C4-2B (cell line): ENCODE measurements around the gene TMPRSS9.

Experiments
- H3K27ac ChIP-seq: fragments of 450-650 bp; 2 replicates; pipeline ENCODE4 v1.5.1; 2017
- ZFX ChIP-seq: fragments of 450-650 bp; IDR thresholded peaks from 2 replicates; pipeline ENCODE4 v1.6.1; 2017
- TF ChIP-seq, protein P1 (sequence below): fragments of 450-650 bp; conservative IDR thresholded peaks from 2 replicates; pipeline ENCODE4 v1.5.1; 2017; ENCODE audit warnings: mild to moderate bottlenecking

TMPRSS9 gene

DNA sequence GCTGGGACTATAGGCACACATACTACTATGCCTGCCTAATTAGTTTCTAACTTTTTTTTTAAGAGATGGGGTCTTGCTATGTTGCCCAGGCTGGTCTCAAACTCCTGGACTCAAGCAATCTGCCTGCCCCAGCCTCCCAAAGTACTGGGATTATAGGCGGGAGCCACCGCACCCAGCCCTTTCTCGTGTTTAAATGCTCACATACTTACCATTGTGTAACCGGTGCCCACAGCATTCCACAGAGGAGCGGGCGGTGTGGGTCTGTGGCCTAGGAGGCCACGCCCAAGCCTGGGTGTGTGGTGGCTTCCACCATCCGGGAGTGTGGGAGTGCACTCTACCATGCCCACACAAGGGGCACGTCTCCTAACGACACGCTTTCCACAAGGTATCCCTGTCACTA lies 89.0 kb downstream of the TMPRSS9 start:
- H3K27ac ChIP-seq: no peak overlapping the region
- TF ChIP-seq, protein P1, sequence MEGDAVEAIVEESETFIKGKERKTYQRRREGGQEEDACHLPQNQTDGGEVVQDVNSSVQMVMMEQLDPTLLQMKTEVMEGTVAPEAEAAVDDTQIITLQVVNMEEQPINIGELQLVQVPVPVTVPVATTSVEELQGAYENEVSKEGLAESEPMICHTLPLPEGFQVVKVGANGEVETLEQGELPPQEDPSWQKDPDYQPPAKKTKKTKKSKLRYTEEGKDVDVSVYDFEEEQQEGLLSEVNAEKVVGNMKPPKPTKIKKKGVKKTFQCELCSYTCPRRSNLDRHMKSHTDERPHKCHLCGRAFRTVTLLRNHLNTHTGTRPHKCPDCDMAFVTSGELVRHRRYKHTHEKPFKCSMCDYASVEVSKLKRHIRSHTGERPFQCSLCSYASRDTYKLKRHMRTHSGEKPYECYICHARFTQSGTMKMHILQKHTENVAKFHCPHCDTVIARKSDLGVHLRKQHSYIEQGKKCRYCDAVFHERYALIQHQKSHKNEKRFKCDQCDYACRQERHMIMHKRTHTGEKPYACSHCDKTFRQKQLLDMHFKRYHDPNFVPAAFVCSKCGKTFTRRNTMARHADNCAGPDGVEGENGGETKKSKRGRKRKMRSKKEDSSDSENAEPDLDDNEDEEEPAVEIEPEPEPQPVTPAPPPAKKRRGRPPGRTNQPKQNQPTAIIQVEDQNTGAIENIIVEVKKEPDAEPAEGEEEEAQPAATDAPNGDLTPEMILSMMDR: no peak
- TF ChIP-seq ZFX: no peak

DNA sequence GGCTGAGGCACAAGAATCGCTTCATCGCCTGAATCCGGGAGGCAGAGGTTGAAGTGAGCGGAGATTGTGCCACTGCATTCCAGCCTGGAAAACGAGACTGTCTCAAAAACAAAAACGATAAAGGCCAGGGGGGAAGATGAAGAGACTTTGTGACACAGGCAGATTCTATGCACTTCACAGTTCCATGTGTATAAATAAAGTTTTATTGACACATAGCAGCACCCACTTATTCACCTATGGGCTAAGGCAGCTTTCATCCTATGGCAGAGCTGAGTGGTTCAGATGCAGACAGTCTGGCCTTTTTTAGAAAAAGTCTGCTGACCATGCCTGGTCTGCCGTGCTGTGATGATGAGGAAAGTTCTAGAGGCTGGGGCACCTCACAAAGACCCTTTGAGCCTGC lies 91.1 kb downstream of the TMPRSS9 start:
- TF ChIP-seq ZFX: no peak
- TF ChIP-seq, protein P1: no peak
- H3K27ac ChIP-seq: no peak overlapping the region

DNA sequence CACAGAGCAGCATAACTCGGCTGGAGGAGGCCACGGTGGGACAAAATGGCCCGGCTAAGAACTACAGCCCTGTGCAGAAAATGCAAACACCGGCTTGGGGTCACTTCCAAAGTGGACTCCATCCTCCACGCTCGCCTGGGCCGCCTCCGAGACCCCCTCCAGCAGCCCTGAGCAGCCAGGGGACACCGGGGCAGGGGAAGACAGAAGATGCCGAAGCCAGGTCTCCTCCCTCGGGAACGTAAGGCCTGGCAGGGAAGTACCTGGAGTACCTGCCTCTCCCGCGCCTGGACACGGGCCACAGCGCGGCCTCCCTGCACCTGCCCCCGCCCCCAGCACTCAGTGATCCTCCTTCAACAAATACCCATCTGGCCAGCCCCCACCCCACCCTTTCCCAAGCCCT lies 91.7 kb downstream of the TMPRSS9 start:
- H3K27ac ChIP-seq: no peak overlapping the region
- TF ChIP-seq ZFX: no peak
- TF ChIP-seq, protein P1: no peak

DNA sequence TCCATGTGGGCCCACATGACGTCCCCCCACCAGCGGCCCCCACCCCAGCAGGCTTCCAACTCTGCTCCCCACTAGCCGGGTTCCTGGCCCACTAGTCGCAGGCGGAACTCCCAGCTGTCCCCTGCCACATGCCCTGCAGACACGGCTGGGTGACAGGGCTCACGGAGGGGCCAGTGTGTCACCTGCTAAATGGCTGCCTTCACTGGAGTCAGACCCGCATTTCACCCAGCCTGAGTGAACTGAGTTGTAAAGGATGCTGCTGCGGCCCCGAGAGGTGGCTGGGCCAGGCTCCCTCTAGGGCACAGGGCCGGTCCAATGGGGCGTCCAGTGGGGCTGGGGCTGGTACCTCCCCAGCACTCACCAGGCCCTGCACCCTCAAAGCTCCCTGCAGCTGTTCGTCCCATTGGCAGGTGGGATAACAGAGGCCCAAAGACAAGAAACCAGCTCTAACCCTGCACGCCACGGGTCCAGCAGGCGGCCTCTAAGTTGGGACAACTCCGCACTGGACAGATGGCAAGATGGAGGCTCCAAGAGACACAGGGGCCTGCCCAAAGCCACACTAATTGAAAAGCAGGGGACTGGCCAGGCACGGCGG lies 93.5 kb downstream of the TMPRSS9 start:
- TF ChIP-seq, protein P1: no peak
- no peak for TF ChIP-seq ZFX
- H3K27ac ChIP-seq: no peak overlapping the region

DNA sequence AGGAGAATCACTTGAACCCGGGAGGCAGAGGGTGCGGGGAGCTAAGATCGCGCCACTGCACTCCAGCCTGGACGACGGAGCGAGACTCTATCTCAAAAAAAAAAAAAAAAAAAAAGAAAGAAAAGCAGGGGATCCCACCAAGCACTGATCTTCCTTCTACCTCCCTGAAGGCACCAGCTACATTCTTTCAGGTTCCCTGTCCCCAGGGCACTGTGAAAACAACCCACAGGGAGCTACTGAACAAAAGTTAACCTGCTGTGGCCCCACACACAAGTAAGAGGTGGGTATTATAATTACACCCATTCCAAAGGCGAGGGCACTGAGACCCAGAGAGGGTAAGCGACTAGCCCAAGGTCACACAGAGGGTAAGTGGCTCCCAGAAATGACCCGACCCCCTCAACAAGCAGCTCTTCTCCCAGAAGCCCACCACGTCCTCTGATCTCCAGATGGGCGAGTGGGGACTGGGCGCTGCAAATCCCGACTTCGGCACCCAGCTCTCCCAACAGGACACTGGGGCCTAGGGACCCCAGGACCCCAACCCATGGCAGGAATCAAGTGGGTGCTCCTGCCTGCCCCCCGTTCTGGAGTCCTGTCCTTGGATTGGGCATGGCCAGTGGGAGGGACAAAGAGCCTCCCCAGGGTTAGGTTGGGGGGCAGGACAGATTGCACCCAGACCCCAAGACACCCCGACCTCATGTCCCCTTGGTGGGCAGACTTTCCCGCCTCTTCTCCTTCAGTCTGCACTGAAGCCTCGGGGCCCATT lies 94.3 kb downstream of the TMPRSS9 start:
- TF ChIP-seq, protein P1: no peak
- TF ChIP-seq ZFX: no peak
- H3K27ac ChIP-seq: no peak overlapping the region

DNA sequence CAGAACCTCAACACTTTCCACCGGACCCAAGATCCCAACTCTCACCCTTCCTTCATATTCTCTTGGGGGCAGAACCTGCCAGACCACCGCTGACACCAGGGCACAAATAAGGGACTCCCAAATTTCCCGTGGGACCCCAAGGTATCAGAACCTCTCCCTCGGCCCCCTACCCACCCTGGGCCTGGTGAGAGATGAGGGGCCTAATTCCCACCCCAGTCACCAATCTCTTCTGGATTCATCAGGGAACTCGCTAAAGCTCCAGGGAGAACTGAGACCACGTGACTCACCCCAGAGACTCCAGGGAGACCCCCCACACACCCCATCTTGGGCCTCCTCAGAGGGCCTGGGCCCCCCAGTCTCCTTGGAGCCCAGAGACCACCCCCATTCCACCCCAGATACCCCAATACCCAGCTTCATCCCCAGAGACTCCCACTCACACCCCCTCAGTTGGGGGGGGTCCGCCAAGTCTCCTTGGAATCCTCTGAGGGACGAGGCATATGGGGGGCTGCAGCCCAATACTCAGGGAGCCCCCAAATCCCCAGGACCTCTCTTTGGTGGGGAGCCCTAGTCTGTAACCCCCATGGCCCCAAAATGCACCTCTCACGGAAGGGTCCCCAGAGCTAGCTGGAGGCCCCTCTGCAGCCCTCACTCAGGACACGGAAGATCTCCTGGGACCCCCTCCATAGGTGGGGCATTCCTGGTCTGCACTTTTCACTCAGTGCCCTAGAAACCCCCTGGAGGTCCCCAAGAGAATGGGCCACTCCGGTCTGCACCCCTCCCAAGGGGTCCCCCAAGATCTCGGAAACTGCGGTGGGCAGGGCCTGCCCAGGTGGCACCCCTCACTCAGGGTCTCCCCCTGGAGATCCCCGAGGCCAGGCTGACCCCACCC lies 95.1 kb downstream of the TMPRSS9 start:
- TF ChIP-seq ZFX: no peak
- TF ChIP-seq, protein P1: no peak
- H3K27ac ChIP-seq: peak overlapping the region; percentile 97
